Liver (tissue), 9 donors: ENCODE results near the gene SLC27A4. TPM values are rescaled to one million over a fixed set of nuclear protein-coding genes. Genes with fewer than 3 reads are reported as not detected.

ENCODE experiments used
- DNase-seq: peaks from one replicate; pipeline ENCODE4 v3.0.0-alpha.2; 2017; ENCODE audit warnings: low spot score
- H3K27ac ChIP-seq, 2 donors: one replicate each; pipeline ENCODE4 v1.7.0; 2013; ENCODE audit warnings: inconsistent platforms in 2 of 2, low read length in 2 of 2, control low read depth in 1 of 2, low read depth in 1 of 2, mild to moderate bottlenecking in 1 of 2
- H3K27me3 ChIP-seq, 4 donors: one replicate each; pipeline versions ENCODE4 v1.6.1 to v1.7.0; 2013; ENCODE audit warnings: low read length in 3 of 4, inconsistent platforms in 1 of 4, mild to moderate bottlenecking in 1 of 4, moderate library complexity in 1 of 4; ENCODE audit not compliant: control insufficient read depth in 4 of 4, insufficient read depth in 4 of 4
- H3K36me3 ChIP-seq, 4 donors: one replicate each; pipeline versions ENCODE4 v1.6.1 to v1.7.0; 2013; ENCODE audit warnings: low read length in 3 of 4, mild to moderate bottlenecking in 3 of 4, low read depth in 1 of 4, moderate library complexity in 1 of 4; ENCODE audit not compliant: control insufficient read depth in 4 of 4, insufficient read depth in 3 of 4
- H3K4me1 ChIP-seq, 4 donors: one replicate each; pipeline versions ENCODE4 v1.6.1 to v1.7.0; 2013; ENCODE audit warnings: low read length in 3 of 4, mild to moderate bottlenecking in 3 of 4, moderate library complexity in 1 of 4; ENCODE audit not compliant: control insufficient read depth in 4 of 4, insufficient read depth in 4 of 4
- H3K4me3 ChIP-seq, 3 donors: one replicate each; pipeline versions ENCODE4 v1.6.1 to v1.7.0; 2013; ENCODE audit warnings: low read length in 3 of 3, control low read depth in 1 of 3, low read depth in 1 of 3, mild to moderate bottlenecking in 1 of 3
- H3K9ac ChIP-seq, 2 donors: one replicate each; pipeline ENCODE4 v1.7.0; 2013; ENCODE audit warnings: low read length in 2 of 2, mild to moderate bottlenecking in 2 of 2, moderate library complexity in 2 of 2, control low read depth in 1 of 2, low read depth in 1 of 2
- H3K9me3 ChIP-seq, 4 donors: one replicate each; pipeline versions ENCODE4 v1.6.1 to v1.7.0; 2013; ENCODE audit warnings: low read length in 3 of 4; ENCODE audit not compliant: control insufficient read depth in 4 of 4
- ATF3 ChIP-seq: IDR thresholded peaks from 2 replicates; pipeline ENCODE4 v1.6.1; 2016; ENCODE audit warnings: antibody characterized with exemption
- CTCF ChIP-seq: fragments of 150-350 bp; IDR thresholded peaks from 2 replicates; pipeline ENCODE4 v1.5.1; 2017; ENCODE audit warnings: improper control_type of control experiment, low read depth, low read length; ENCODE audit not compliant: missing input control
- EGR1 ChIP-seq, 2 donors: IDR thresholded peaks; 2 replicates each; pipeline ENCODE4 v1.6.1; 2016 to 2018; ENCODE audit warnings: antibody characterized with exemption in 2 of 2, low read depth in 2 of 2
- FOXA1 ChIP-seq: IDR thresholded peaks from 2 replicates; pipeline ENCODE4 v1.6.1; 2016; ENCODE audit warnings: antibody characterized with exemption
- FOXA2 ChIP-seq: IDR thresholded peaks from 2 replicates; pipeline ENCODE4 v1.6.1; 2016; ENCODE audit warnings: antibody characterized with exemption
- GABPA ChIP-seq, 2 donors: IDR thresholded peaks in 1 of 2; conservative IDR thresholded peaks in 1 of 2; 2 replicates each; pipeline ENCODE4 v1.6.1; 2016; ENCODE audit warnings: antibody characterized with exemption in 2 of 2, mild to moderate bottlenecking in 1 of 2, moderate library complexity in 1 of 2
- HNF4A ChIP-seq, 2 donors: conservative IDR thresholded peaks; 2 replicates each; pipeline ENCODE4 v1.6.1; 2016; ENCODE audit warnings: antibody characterized with exemption in 2 of 2, mild to moderate bottlenecking in 2 of 2
- HNF4G ChIP-seq: IDR thresholded peaks from 2 replicates; pipeline ENCODE4 v1.6.1; 2016; ENCODE audit warnings: antibody characterized with exemption
- JUND ChIP-seq, 2 donors: IDR thresholded peaks; 2 replicates each; pipeline ENCODE4 v1.6.1; 2016; ENCODE audit warnings: antibody characterized with exemption in 2 of 2
- MAX ChIP-seq: IDR thresholded peaks from 2 replicates; pipeline ENCODE4 v1.6.1; 2016; ENCODE audit warnings: antibody characterized with exemption
- NR2F2 ChIP-seq: IDR thresholded peaks from 2 replicates; pipeline ENCODE4 v1.6.1; 2016; ENCODE audit warnings: antibody characterized with exemption
- RAD21 ChIP-seq, 2 donors: IDR thresholded peaks; 2 replicates each; pipeline ENCODE4 v1.6.1; 2016; ENCODE audit warnings: antibody characterized with exemption in 2 of 2, mild to moderate bottlenecking in 2 of 2
- REST ChIP-seq: IDR thresholded peaks from 2 replicates; pipeline ENCODE4 v1.6.1; 2016; ENCODE audit warnings: antibody characterized with exemption, mild to moderate bottlenecking
- RXRA ChIP-seq, 2 donors: IDR thresholded peaks; 2 replicates each; pipeline ENCODE4 v1.6.1; 2017 to 2018; ENCODE audit warnings: antibody characterized with exemption in 2 of 2, mild to moderate bottlenecking in 1 of 2
- SP1 ChIP-seq: IDR thresholded peaks from 2 replicates; pipeline ENCODE4 v1.6.1; 2018; ENCODE audit warnings: antibody characterized with exemption, mild to moderate bottlenecking
- TAF1 ChIP-seq: conservative IDR thresholded peaks from 2 replicates; pipeline ENCODE4 v1.6.1; 2016; ENCODE audit warnings: antibody characterized with exemption, mild to moderate bottlenecking
- YY1 ChIP-seq: IDR thresholded peaks from 2 replicates; pipeline ENCODE4 v1.6.1; 2016; ENCODE audit warnings: antibody characterized with exemption, mild to moderate bottlenecking
- ZBTB33 ChIP-seq: IDR thresholded peaks from 2 replicates; pipeline ENCODE4 v1.6.1; 2016; ENCODE audit warnings: antibody characterized with exemption
- WGBS: extraction: QIAGEN DNeasy Blood & Tissue Kit; methylation state at CpG from one replicate; pipeline ENCODE4 v1.1.7; 2013; 5-methylcytosine and 5-hydroxymethylcytosine counted together
- polyA plus RNA-seq, 2 donors: library from polyadenylated mRNA; stranded (reverse) in 1 of 2; unstranded in 1 of 2; fragments of 200-250 nt in 1 of 2; fragments of >200 nt in 1 of 2; fragmentation: Nextera tagmentation in 1 of 2; extraction: Ambion mirVana in 1 of 2; gene quantifications; one replicate each; pipeline versions ENCODE4 v1.2.1 to v1.2.3, GENCODE V29; 2013 to 2015
- total RNA-seq, 2 donors: library from RNA; depleted of rRNA; stranded (reverse); fragments of >200 nt; gene quantifications; one replicate each; pipeline ENCODE4 v1.2.3, GENCODE V29; 2014
- donor health status: healthy.
- donor health status: healthy.
- donor health status: healthy.
- donor health status: healthy.
- donor health status: healthy.

Gene SLC27A4
- total and polyA plus RNA-seq, 4 donors = 5.9 to 36.4 (median 14.7) TPM

- WGBS = 52% methylated on average over 8 of the region's 8 CpGs
- no peak overlapping the region for H3K4me3 ChIP-seq
- H3K27me3 ChIP-seq = no peaks in the 10 kb centered on the region
- TF ChIP-seq MAX = no peak
- no peak for TF ChIP-seq RXRA (IDR thresholded peaks at IDR 0.05)
- no peak for TF ChIP-seq ATF3
- no peak for TF ChIP-seq REST
- no peak for TF ChIP-seq GABPA (IDR thresholded peaks at IDR 0.05 in 1 of 2, conservative IDR thresholded peaks at IDR 0.05 in 1 of 2)
- peaks cover 0 to 15% (median 6%) of the 10 kb centered on the region in 4 donors for H3K36me3 ChIP-seq
- no peak for DNase-seq
- H3K4me1 ChIP-seq = peaks cover 3 to 20% (median 11%) of the 10 kb centered on the region in 4 donors
- H3K9ac ChIP-seq = no peak overlapping the region
- H3K27ac ChIP-seq = no peak overlapping the region
- no peaks in the 10 kb centered on the region for H3K9me3 ChIP-seq
These were observed 17.8 kb downstream of the SLC27A4 start for GRCh38 chr9:128358090-128358489.

- Histone ChIP-seq H3K27ac (no peak overlapping the region), H3K4me3 (no peak overlapping the region), H3K4me1 (peaks cover 3 to 20% (median 11%) of the 10 kb centered on the region in 4 donors), H3K9me3 (no peaks in the 10 kb centered on the region), H3K27me3 (no peaks in the 10 kb centered on the region), H3K36me3 (peaks cover 0 to 10% (median 6%) of the 10 kb centered on the region in 4 donors), H3K9ac (no peak overlapping the region)
- WGBS = 85% methylated on average over 4 of the region's 4 CpGs
- DNase-seq = no peak
- TF ChIP-seq HNF4G = no peak
- no peak for TF ChIP-seq YY1
- TF ChIP-seq EGR1 (IDR thresholded peaks at IDR 0.05; ENCODE audit: low read depth in 2 of 2) = no peak
- TF ChIP-seq CTCF = no peak
- no peak for TF ChIP-seq MAX
- TF ChIP-seq RAD21 (IDR thresholded peaks at IDR 0.05) = no peak
- no peak for TF ChIP-seq TAF1
- TF ChIP-seq FOXA2 = no peak
- TF ChIP-seq GABPA (IDR thresholded peaks at IDR 0.05 in 1 of 2, conservative IDR thresholded peaks at IDR 0.05 in 1 of 2) = no peak
- TF ChIP-seq JUND (IDR thresholded peaks at IDR 0.05) = no peak
- TF ChIP-seq HNF4A (conservative IDR thresholded peaks at IDR 0.05) = no peak
- no peak for TF ChIP-seq NR2F2
- no peak for TF ChIP-seq ZBTB33
- no peak for TF ChIP-seq SP1
- TF ChIP-seq FOXA1 = no peak
- TF ChIP-seq REST = no peak
These were observed 18.5 kb downstream of the SLC27A4 start for GRCh38 chr9:128358861-128359260.
